NCI-H146 treated with DMSO at 0.1 percent for 48 hours (cell line): ENCODE data around the gene CDK6.
"Not testable (repeated sequence)": the region's sequence is repeated elsewhere in the genome, so short reads cannot be mapped to it uniquely, and the experiment has no call there.

Source experiments
- DNase-seq: peaks from one replicate; lab custom pipeline; 2025; ENCODE audit not compliant: unreplicated experiment; lab: John Stamatoyannopoulos, UW

The CDK6 gene

DNA sequence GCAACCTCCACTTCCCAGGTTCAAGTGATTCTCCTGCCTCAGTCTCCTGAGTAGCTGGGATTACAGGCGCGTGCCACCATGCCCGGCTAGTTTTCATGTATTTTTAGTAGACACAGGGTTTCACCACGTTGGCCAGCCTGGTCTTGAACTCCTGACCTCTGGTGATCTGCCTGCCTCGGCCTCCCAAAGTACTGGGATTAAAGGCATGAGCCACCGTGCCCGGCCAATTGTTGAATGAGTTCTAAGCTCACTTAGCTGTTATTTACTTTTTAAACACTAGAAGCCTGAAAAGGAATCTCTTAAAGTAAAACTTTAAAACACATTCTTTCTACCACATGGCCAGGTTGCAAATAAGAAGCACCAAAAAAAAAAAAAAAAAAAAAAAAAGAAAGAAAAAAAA is 231.9 kb downstream of the CDK6 start:
- not testable (repeated sequence) for DNase-seq

- no peak for DNase-seq
Observed at GRCh38 chr7:92603089-92603445, 233.3 kb downstream of the CDK6 start.

- DNase-seq, result no peak
Observed at GRCh38 chr7:92602352-92603088, 233.9 kb downstream of the CDK6 start.

DNA sequence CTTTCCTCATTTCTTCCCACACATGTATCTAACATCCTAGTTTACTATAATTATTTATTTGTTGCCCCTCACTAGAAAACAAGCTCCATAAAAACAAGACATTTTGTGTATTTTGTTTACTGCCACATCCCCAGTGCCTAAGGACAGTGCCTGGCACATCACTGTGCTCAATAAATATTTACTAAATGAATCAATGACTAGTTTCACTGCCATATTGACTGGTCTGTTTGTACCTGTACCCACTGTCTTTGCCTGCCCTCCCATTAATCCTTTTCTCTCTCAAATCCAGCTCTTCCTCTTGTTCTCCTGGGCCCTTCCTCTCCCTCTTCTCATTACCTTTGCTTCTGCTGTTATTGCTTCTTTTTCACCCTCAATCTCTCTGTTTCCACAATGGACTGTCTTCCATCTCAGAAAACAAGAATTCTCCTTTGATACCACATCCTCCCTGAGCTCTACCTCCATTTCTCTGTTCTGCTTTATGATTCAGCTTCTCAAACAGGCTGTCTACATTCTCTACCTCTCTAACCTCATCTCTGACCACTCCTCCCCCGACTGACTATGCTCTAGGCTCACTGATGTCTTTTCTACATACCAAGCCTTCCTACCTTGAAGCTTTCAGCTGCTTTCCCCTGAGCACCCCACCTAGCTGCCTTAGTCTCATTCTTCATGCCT is 237.9 kb downstream of the CDK6 start:
- no peak for DNase-seq

- DNase-seq, result no peak
Observed at GRCh38 chr7:92595281-92595680, 241.1 kb downstream of the CDK6 start.

- no peak for DNase-seq
Observed at GRCh38 chr7:92594746-92595145, 241.6 kb downstream of the CDK6 start.

DNA sequence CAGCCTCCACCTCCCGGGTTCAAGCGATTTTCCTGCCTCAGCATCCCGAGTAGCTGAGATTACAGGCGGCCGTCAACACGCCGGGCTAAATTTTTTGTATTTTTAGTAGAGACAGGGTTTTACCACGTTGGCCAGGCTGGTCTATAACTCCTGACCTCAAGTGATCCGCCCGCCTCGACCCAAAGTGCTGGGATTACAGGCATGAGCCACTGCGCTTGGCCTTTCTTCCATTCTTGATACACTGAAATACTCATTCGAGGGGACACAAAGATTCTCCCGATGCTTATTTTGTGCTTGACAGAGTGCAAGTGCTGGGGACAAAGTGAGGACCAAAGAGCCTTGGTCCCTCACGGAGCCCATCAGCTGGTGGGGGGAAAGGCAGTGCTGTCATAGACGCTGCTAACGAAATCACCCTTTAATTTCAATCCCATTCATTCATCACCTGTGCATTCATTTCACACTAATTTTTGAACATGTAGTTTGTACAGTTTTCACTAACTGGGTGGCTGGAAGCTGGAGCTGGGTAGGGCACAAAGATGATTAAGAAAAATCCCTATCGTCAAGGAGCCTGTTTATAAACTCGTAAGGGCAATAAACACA is 245.6 kb downstream of the CDK6 start:
- no peak for DNase-seq

- no peak for DNase-seq
Observed at GRCh38 chr7:92589056-92589455, 247.3 kb downstream of the CDK6 start.

DNA sequence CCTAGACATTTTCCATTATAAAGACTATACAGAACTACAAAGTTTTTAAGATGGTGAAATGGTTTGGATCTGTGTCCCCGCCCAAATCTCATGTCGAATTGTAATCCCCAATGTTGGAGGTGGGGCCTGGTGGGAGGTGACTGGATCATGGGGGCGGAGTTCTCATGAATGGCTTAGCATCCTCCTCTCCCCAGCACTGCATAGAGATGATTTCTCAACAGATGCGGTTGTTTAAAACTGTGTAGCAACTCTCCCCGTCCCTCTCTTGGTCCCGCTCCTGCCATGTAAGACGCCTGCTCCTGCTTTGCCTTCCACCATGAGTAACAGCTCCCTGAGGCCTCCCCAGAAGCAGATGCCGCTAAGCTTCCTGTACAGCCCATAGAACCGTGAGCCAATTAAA is 247.8 kb downstream of the CDK6 start:
- no peak for DNase-seq

- DNase-seq, result no peak
Observed at GRCh38 chr7:92586841-92587240, 249.5 kb downstream of the CDK6 start.

DNA sequence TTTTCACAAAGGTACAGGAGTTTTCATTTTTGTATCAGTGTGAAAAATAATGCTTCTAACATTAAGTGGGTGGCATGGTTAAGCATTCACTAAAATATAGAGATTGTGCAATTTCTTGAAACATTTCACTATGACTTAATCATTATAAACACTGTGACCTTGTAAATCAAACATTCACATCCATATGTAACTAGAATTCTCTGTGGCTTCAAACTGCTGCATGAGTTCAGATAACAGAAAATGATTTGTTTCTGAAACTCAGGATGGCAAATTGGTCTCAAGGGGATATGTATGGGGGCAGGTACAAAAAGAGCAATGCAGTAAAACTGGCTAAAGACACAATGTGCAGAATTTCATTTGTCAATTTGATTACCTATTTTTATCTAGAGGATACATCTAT is 250.0 kb downstream of the CDK6 start:
- DNase-seq, result no peak

- DNase-seq, result no peak
Observed at GRCh38 chr7:92584953-92585352, 251.4 kb downstream of the CDK6 start.

- DNase-seq, result no peak
Observed at GRCh38 chr7:92582948-92583347, 253.4 kb downstream of the CDK6 start.

- no peak for DNase-seq
Observed at GRCh38 chr7:92576296-92576695, 260.1 kb downstream of the CDK6 start.

GRCh38 chr7:92569137-92569536 is 267.2 kb downstream of the CDK6 start:
- DNase-seq, result no peak

DNA sequence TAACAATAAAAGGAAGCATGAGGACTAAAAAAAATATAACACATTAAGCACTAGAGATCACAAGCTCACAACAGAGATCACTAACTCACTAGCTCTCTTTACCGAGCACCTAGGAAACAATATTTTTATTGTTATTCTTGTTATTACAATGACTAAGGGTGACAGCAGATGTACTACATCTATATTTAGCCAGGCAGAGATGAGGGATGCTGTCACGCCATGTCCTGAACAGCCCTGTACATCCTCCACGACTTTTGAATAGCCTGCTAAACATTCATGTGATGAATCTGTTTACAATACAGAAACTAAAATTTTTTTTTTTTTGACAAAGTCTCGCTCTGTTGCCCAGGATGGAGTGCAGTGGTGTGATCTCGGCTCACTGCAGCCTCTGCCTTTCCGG is 268.9 kb downstream of the CDK6 start:
- DNase-seq, result no peak

DNA sequence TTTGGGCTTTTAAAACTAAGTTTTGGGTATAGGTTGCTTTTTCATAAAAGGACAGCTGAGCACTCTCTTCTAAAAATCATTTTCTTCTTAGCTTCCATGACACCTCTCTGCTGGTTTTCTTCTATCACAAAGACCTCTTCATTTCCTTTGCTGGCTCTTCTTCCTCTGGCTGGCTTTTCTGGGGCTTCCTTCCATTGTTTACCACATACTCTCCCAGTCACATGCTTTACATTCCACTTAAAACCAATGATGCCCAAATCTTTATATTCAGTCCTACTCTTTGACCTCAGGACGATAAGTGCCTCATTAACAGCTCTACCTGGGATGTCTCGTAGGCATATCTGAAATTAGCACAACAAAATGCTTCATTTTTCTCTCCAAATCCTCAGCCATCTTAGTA is 273.0 kb downstream of the CDK6 start:
- no peak for DNase-seq

GRCh38 chr7:92560602-92561001 is 275.8 kb downstream of the CDK6 start:
- DNase-seq, result no peak

DNA sequence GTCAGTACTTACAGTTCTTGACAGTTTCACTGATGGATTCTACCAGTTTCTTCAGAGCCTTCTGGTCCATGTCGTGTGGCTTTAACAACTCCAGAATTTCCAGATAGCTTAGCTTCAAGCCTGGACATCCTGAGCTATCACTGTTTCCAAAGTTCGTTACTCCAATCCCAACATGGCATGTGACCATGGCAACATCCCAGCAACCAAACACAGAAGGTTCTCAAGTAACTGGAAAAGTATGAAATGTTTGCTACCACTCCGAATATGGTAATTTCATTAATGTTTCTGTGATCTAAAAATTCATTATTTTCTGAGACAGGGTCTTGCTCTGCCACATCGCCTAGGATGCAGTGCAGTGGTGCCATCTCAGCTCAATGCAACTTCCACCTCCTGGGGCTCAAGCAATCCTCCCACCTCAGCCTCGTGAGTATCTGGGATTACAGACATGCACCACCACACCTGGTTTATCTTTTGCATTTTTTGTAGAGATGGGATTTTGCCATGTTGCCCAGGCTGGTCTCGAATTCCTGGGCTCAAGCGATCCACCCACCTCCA is 278.5 kb downstream of the CDK6 start:
- DNase-seq, result no peak

DNA sequence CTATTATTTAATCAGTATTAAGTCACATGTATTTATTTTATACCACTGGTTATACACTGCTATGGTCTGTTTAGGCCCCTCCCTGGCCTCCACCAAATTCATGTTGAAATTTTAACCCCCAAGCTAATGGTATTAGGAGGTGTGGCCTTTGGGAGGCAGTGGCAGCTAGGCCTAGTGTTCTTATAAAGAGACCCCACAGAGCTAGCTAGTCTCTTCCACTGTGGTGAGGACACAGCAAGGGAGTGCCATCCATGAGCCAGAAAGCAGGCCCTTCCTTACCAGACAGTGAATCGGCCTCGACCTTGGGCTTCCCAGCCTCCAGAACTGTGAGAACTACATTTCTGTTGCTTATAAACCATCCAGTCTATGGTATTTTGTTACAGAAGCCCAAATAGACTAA is 279.1 kb downstream of the CDK6 start:
- DNase-seq, result no peak
